ENCODE results near the gene ADGRA3.

Gene ADGRA3

DNA sequence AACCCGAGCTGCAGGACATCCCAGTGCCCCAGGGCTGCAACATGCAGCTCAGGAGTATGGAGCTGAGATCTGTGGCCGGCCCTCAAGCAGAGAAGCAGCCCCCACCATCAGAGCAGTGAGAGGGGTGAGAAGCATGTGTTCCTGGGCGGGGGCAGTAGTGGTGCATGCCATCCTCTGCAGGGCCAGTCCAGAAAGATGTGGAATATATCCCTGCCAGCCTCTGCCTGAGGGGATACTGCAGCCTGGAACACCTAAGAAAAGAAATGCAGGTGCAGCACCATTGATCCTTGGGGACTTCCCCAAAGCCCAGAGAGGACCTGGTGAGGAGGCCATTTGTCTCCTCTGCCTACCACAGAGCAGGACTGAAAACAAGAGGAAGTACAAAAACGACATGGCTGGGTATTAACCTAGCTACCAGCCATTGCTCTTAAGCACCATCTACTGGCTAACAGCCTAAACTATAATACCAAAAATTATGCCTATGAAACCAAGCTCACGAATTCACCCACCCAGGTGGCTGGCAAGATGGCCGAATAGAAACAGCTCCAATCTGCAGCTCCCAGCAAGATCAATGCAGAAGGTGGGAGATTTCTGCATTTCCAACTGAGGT lies 158.8 kb downstream of the ADGRA3 start:
- H3K9me3 ChIP-seq (ENCODE audit: control insufficient read depth in 5 of 5, low read length in 5 of 5) = peaks cover 0 to 3% (median 0%) of the 10 kb centered on the region in 5 donors
- no peak overlapping the region for H3K4me3 ChIP-seq (ENCODE audit: low read depth in 1 of 5, low read length in 5 of 5)
- H3K27me3 ChIP-seq (ENCODE audit: control insufficient read depth in 5 of 5, insufficient read depth in 4 of 5, low read length in 5 of 5) = no peaks in the 10 kb centered on the region
- H3K36me3 ChIP-seq (ENCODE audit: control insufficient read depth in 5 of 5, insufficient read depth in 5 of 5, low read length in 5 of 5) = peaks cover 0 to 6% (median 0%) of the 10 kb centered on the region in 5 donors
- H3K4me1 ChIP-seq (ENCODE audit: control insufficient read depth in 5 of 5, insufficient read depth in 5 of 5, low read length in 5 of 5) = no peaks in the 10 kb centered on the region
- no peak overlapping the region for H3K27ac ChIP-seq (ENCODE audit: low read depth, low read length)
- H3K9ac ChIP-seq (ENCODE audit: low read length in 5 of 5) = no peak overlapping the region

DNA sequence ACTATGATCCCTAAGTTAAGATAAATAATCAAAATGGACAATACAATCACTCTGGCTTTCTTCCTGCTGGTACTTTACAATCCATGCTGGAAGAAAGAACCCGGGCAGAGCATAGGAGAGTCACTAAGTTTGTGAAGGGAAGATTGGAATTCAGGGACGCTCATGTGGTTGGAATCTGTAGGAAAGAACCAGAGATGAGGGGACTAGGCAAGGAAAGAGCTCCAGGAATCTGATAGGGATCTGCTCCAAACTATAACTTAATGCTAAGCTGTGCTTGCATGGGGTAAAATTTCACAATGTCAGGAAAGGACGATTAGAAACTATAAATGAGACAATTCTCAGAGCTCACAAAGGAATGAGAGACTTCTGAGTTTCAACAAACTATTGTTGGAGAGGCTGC lies 167.5 kb downstream of the ADGRA3 start:
- Histone ChIP-seq H3K27ac (ENCODE audit: low read depth, low read length) (no peak overlapping the region), H3K4me3 (ENCODE audit: low read depth in 1 of 5, low read length in 5 of 5) (no peak overlapping the region), H3K9ac (ENCODE audit: low read length in 5 of 5) (no peak overlapping the region), H3K4me1 (ENCODE audit: control insufficient read depth in 5 of 5, insufficient read depth in 5 of 5, low read length in 5 of 5) (no peaks in the 10 kb centered on the region), H3K36me3 (ENCODE audit: control insufficient read depth in 5 of 5, insufficient read depth in 5 of 5, low read length in 5 of 5) (peaks cover 0 to 6% (median 0%) of the 10 kb centered on the region in 5 donors), H3K27me3 (ENCODE audit: control insufficient read depth in 5 of 5, insufficient read depth in 4 of 5, low read length in 5 of 5) (no peaks in the 10 kb centered on the region), H3K9me3 (ENCODE audit: control insufficient read depth in 5 of 5, low read length in 5 of 5) (peaks cover 0 to 2% (median 0%) of the 10 kb centered on the region in 5 donors)

DNA sequence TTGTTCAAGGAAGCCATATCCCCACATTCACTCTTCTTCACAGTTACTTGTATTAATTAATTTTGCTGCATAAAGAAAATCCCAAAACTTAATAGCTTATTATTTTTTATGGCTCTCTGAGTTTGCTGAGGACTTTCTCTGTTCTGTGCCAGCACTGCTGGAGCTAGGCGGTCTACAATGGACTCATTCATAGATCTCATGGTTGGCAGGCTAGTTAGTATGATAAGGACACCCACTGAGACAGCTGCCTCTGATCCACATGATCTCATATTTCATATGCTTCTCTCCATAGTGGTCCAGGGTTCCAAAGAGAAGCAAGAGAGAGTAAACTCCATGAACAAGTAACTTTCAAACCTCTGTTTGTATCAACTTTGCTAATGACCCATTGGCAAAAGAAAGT lies 170.2 kb downstream of the ADGRA3 start:
- no peaks in the 10 kb centered on the region for H3K9me3 ChIP-seq (ENCODE audit: control insufficient read depth in 5 of 5, low read length in 5 of 5)
- H3K36me3 ChIP-seq (ENCODE audit: control insufficient read depth in 5 of 5, insufficient read depth in 5 of 5, low read length in 5 of 5) = peaks cover 0 to 4% (median 0%) of the 10 kb centered on the region in 5 donors
- no peaks in the 10 kb centered on the region for H3K4me1 ChIP-seq (ENCODE audit: control insufficient read depth in 5 of 5, insufficient read depth in 5 of 5, low read length in 5 of 5)
- H3K27me3 ChIP-seq (ENCODE audit: control insufficient read depth in 5 of 5, insufficient read depth in 4 of 5, low read length in 5 of 5) = no peaks in the 10 kb centered on the region
- no peak overlapping the region for H3K9ac ChIP-seq (ENCODE audit: low read length in 5 of 5)
- H3K4me3 ChIP-seq (ENCODE audit: low read depth in 1 of 5, low read length in 5 of 5) = no peak overlapping the region
- H3K27ac ChIP-seq (ENCODE audit: low read depth, low read length) = no peak overlapping the region

DNA sequence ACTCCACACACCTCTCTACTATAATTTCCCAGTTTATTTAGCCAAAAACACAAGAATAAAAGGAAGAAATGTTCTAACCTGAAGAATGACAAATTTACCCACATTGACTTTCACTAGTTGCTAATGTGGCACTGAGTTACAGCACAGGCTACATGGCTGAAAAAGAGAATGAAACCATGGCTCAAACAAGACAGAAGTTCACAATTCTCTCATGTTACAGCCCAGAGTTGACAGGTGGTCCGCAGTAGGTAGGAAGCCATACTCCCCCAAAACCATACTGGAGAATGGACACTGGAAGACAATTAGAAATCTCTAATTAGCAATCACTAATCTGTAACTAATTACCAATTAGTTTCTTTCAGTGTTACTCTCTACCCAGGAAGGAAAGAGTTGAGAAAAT lies 170.8 kb downstream of the ADGRA3 start:
- no peak overlapping the region for H3K9ac ChIP-seq (ENCODE audit: low read length in 5 of 5)
- no peaks in the 10 kb centered on the region for H3K27me3 ChIP-seq (ENCODE audit: control insufficient read depth in 5 of 5, insufficient read depth in 4 of 5, low read length in 5 of 5)
- H3K4me3 ChIP-seq (ENCODE audit: low read depth in 1 of 5, low read length in 5 of 5) = no peak overlapping the region
- H3K27ac ChIP-seq (ENCODE audit: low read depth, low read length) = no peak overlapping the region
- H3K9me3 ChIP-seq (ENCODE audit: control insufficient read depth in 5 of 5, low read length in 5 of 5) = no peaks in the 10 kb centered on the region
- H3K4me1 ChIP-seq (ENCODE audit: control insufficient read depth in 5 of 5, insufficient read depth in 5 of 5, low read length in 5 of 5) = no peaks in the 10 kb centered on the region
- H3K36me3 ChIP-seq (ENCODE audit: control insufficient read depth in 5 of 5, insufficient read depth in 5 of 5, low read length in 5 of 5) = peaks cover 0 to 4% (median 0%) of the 10 kb centered on the region in 5 donors

DNA sequence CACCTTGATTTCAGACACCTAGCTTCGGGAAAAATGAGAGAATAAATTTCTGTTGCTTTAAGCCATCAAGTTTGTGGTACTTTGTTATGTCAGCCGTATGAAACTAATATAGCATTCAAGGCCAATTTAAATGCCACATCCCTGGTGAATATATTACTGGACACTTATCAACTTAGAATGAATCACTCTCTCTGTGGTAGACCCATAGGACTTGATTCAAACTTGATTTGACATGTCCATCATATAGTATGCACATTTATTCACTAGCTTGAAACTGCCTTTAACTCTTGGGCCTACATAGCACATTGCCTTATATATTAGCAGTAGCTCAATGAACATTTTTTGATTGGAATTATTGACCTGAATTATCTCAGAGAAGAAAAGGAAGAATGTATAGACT lies 172.3 kb downstream of the ADGRA3 start:
- Histone ChIP-seq H3K36me3 (ENCODE audit: control insufficient read depth in 5 of 5, insufficient read depth in 5 of 5, low read length in 5 of 5) (peaks cover 0 to 4% (median 0%) of the 10 kb centered on the region in 5 donors), H3K4me3 (ENCODE audit: low read depth in 1 of 5, low read length in 5 of 5) (no peak overlapping the region), H3K9me3 (ENCODE audit: control insufficient read depth in 5 of 5, low read length in 5 of 5) (no peaks in the 10 kb centered on the region), H3K4me1 (ENCODE audit: control insufficient read depth in 5 of 5, insufficient read depth in 5 of 5, low read length in 5 of 5) (no peaks in the 10 kb centered on the region), H3K27ac (ENCODE audit: low read depth, low read length) (no peak overlapping the region), H3K9ac (ENCODE audit: low read length in 5 of 5) (no peak overlapping the region), H3K27me3 (ENCODE audit: control insufficient read depth in 5 of 5, insufficient read depth in 4 of 5, low read length in 5 of 5) (no peaks in the 10 kb centered on the region)

DNA sequence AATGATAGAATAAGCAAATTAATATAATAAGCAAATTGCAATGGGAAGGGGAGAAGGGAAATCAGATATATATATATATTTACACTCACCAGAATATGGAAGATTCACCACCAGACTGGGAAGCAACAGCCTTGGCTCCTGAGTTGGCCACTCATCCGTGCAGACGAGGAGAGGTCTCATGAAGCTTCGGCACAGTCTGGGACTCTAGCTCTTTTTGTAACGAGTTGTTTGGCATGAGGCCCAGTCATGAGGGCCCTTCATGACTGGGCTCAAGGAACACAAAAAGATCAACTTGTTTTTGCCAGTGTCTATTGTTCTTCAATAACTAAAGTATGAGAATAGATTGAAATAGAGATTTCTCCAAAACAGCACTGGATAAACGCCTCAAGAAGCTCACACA lies 176.4 kb downstream of the ADGRA3 start:
- Histone ChIP-seq H3K27me3 (ENCODE audit: control insufficient read depth in 5 of 5, insufficient read depth in 4 of 5, low read length in 5 of 5) (no peaks in the 10 kb centered on the region), H3K9ac (ENCODE audit: low read length in 5 of 5) (no peak overlapping the region), H3K4me1 (ENCODE audit: control insufficient read depth in 5 of 5, insufficient read depth in 5 of 5, low read length in 5 of 5) (no peaks in the 10 kb centered on the region), H3K36me3 (ENCODE audit: control insufficient read depth in 5 of 5, insufficient read depth in 5 of 5, low read length in 5 of 5) (peaks cover 0 to 4% (median 0%) of the 10 kb centered on the region in 5 donors), H3K9me3 (ENCODE audit: control insufficient read depth in 5 of 5, low read length in 5 of 5) (no peaks in the 10 kb centered on the region), H3K27ac (ENCODE audit: low read depth, low read length) (no peak overlapping the region), H3K4me3 (ENCODE audit: low read depth in 1 of 5, low read length in 5 of 5) (no peak overlapping the region)

DNA sequence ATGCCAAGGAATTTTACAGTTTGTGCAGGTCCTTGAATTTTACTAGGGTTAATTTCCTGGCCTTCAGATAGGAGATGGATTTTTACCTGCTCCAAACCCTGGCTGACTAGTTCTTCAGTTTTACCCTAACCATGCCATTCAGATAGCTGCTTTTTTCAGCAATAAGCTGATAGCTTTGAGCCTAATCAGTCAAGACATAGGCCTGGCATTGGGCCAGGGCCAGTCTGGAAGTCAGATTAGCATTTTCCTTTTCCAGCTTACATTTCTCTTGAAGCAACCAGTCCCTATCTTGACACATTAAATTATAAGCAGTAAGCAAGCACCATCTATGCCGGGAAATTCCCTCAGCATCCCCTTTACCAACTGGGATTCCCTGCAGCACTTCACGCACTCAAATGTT lies 177.1 kb downstream of the ADGRA3 start:
- no peak overlapping the region for H3K9ac ChIP-seq (ENCODE audit: low read length in 5 of 5)
- no peaks in the 10 kb centered on the region for H3K4me1 ChIP-seq (ENCODE audit: control insufficient read depth in 5 of 5, insufficient read depth in 5 of 5, low read length in 5 of 5)
- no peak overlapping the region for H3K4me3 ChIP-seq (ENCODE audit: low read depth in 1 of 5, low read length in 5 of 5)
- peaks cover 0 to 4% (median 0%) of the 10 kb centered on the region in 5 donors for H3K36me3 ChIP-seq (ENCODE audit: control insufficient read depth in 5 of 5, insufficient read depth in 5 of 5, low read length in 5 of 5)
- H3K27ac ChIP-seq (ENCODE audit: low read depth, low read length) = no peak overlapping the region
- no peaks in the 10 kb centered on the region for H3K27me3 ChIP-seq (ENCODE audit: control insufficient read depth in 5 of 5, insufficient read depth in 4 of 5, low read length in 5 of 5)
- no peaks in the 10 kb centered on the region for H3K9me3 ChIP-seq (ENCODE audit: control insufficient read depth in 5 of 5, low read length in 5 of 5)

Data from subcutaneous abdominal adipose tissue (tissue), 5 donors.